ENCODE data around the gene CFAP61. TPM values are rescaled to one million over a fixed set of nuclear protein-coding genes. Genes with fewer than 3 reads are reported as not detected.

The CFAP61 gene
- total RNA-seq, 1 experiment from 2014 or later, result 0.06 TPM

- DNase-seq (ENCODE audit: low read depth), result no peak
These were observed 15.6 kb upstream of the CFAP61 start for GRCh38 chr20:20036756-20037155.

GRCh38 chr20:20037960-20038359, 14.4 kb upstream of the CFAP61 start:
- DNase-seq (ENCODE audit: low read depth), result peak; percentile 48

GRCh38 chr20:20038586-20038985, 13.7 kb upstream of the CFAP61 start:
- DNase-seq (ENCODE audit: low read depth), result no peak

DNA sequence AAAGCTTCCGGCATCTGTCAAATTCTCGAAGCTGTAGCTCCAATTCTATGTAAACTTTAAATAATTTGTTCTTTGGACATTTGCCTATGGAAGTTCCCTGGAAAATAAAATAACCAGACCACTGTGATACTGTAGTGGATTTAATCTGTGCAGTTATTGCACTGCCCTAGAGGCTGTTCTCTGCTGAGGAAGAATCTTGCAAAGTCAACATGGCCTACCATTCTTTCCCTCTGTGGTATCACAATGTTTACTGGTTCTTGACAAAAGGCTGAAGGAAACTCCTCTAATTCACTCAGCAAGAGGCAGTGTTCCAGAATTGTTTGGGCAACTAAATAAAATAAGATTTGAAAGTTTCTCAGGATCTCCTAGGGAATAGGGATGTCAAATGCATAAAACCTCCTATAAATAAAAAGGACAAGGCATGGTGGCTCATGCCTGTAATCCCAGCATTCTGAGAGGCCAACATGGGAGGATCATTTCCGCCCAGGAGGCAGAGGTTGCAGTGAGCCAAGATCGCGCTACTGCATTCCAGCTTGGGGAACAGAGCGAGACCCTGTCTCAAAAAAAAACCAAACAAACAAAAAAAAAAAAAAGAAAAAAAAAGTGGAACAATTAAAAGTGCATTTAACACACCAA, 12.5 kb upstream of the CFAP61 start:
- no peak for DNase-seq (ENCODE audit: low read depth)

DNA sequence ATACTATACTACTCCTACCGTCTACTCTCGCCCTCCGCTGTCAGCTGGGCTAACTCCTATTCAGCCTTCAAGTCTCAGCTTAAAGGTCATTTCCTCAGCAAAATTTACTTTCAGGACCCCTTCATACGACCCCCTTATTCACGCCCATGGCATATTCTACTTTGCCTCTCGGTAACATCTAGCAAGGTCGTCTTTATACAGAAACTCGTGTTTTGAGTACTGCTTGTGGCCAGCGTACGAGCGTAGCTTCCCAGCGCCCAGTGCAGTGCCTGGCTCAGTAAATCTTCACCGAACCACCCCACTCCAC, 612 bp upstream of the CFAP61 start:
- no peak for DNase-seq (ENCODE audit: low read depth)

- no peak for DNase-seq (ENCODE audit: low read depth)
These were observed 8.1 kb downstream of the CFAP61 start for GRCh38 chr20:20060234-20060998.

- DNase-seq (ENCODE audit: low read depth), result peak; percentile 32
These were observed 11.8 kb downstream of the CFAP61 start for GRCh38 chr20:20063941-20064702.

GRCh38 chr20:20065361-20065760, 13.0 kb downstream of the CFAP61 start:
- peak; percentile 62 for DNase-seq (ENCODE audit: low read depth)

GRCh38 chr20:20070871-20071726, 18.8 kb downstream of the CFAP61 start:
- DNase-seq (ENCODE audit: low read depth), result no peak

DNA sequence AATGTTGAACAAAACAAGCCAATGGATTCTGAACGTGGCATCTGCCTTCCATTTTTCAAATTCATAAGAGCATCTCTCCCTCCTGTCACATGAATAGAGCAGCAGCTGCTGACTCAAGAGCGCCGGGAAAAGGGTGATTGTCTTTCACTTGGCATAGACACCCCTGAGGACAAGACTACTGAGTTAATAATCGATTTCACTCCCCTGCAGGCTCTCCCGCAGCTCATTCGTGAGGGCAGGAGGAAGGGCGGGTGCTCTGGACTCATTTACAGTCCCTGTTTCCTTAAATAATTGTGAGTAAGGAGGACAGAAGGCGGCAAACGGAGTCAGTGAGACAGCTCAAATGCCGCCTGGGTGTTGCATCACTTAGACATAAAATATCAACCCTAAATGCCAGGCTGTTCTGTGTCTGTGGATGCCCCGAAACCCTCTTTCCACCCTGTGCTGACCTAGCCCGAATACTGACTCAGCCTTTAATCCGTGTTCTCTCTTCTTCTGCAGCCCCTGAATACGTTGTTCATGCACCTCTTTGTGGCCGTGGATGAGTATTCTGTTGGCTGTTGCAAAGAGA, 21.6 kb downstream of the CFAP61 start:
- peak; percentile 60 for DNase-seq (ENCODE audit: low read depth)

DNA sequence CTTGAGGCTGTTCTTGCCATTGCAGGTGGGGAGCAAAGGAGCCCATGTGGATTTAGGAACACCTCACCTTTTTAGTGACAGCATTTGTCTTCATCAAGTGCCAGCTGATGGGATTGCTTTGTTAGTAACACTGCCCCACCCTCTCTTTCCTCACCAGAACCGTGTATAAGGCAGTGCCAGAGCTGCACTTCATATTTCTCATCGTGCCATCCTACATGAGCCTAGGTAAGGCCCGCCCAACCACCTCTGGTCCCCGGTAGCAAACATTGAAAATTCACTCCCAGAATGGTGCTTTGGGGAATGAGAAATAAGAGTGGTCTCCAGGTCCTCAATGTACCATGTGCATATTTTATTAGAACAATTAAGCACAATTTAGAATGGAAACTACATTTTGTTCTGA, 22.7 kb downstream of the CFAP61 start:
- DNase-seq (ENCODE audit: low read depth), result no peak

- DNase-seq (ENCODE audit: low read depth), result peak; percentile 98
These were observed 24.1 kb downstream of the CFAP61 start for GRCh38 chr20:20076297-20077065.

GRCh38 chr20:20078041-20078440, 25.7 kb downstream of the CFAP61 start:
- DNase-seq (ENCODE audit: low read depth), result no peak

DNA sequence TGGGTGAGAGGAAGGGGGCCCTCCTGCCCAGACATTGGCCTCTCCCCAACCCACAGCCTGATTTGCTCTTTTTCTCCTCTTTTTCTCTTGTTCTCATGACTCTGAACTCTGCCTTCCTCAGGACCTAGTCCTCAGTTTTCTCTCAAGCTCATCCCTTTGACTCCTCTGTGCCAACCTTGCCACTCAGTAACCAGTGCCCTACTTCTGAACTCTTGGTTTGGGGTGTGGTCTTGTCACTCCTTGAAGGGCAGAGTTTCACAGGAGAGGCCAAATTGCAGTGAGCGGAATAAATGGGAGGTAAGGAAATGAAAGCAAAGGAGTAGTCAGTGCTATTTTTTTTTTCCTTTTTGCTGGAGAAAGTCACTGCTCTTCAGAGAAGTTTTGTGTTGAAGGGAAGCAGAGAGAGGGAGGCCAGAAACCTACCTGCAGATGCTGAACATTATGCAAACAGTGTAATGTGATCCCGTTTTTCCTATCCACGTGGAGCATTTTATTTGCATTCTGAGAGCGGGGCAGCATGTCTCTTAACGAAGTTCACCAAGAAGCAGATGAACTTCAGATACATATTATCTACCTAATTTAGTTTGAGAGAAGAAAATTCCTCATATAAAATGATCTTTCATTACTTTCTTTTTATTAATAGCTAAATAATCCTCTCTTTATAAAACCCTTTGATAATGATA, 26.9 kb downstream of the CFAP61 start:
- no peak for DNase-seq (ENCODE audit: low read depth)

- peak; percentile 27 for DNase-seq (ENCODE audit: low read depth)
These were observed 31.5 kb downstream of the CFAP61 start for GRCh38 chr20:20083807-20084206.

GRCh38 chr20:20084296-20084752, 32.0 kb downstream of the CFAP61 start:
- peak; percentile 51 for DNase-seq (ENCODE audit: low read depth)

- DNase-seq (ENCODE audit: low read depth), result no peak
These were observed 32.7 kb downstream of the CFAP61 start for GRCh38 chr20:20085071-20085470.

- no peak for DNase-seq (ENCODE audit: low read depth)
These were observed 33.5 kb downstream of the CFAP61 start for GRCh38 chr20:20085812-20086211.

DNA sequence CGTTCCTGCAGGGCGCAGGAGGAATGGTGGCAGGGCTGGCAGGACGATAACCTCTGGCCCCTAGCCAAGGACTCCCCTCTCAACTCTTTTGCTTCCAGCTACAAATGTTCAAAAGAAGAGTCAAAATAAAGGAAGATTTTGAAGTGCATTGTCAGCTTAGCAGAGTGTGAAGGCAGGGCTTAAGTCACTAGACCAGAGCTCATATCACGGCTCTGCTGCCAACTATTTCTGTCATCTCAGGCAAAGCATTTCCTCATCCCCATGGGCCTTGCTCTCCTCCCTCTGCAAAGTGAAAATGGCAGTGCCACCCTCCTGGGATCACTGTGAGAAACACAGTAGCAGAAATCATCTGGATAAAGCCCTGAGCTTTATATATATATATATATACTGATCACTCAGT, 36.7 kb downstream of the CFAP61 start:
- no peak for DNase-seq (ENCODE audit: low read depth)

- DNase-seq (ENCODE audit: low read depth), result no peak
These were observed 37.6 kb downstream of the CFAP61 start for GRCh38 chr20:20089939-20090338.

Measured in LHCN-M2 (cell line).